Lung microvascular endothelial cell (primary cell): ENCODE measurements around the gene KCNQ1OT1. TPM values are rescaled to one million over a fixed set of nuclear protein-coding genes. Genes with fewer than 3 reads are reported as not detected.

Experiments
- DNase-seq, 2 donors: peaks; one replicate each; pipeline versions ENCODE4 v3.0.0 to v3.0.0-alpha.2; 2010; ENCODE audit warnings: low read depth in 2 of 2
- total RNA-seq: library from RNA; depleted of rRNA; stranded (reverse); fragments of >200 nt; gene quantifications from 2 replicates; pipeline ENCODE4 v1.2.1, GENCODE V29; 2014

The KCNQ1OT1 gene
- total RNA-seq, 1 donor from 2014 or later: 0.79 TPM

- no peak for DNase-seq
These were observed 86.8 kb downstream of the KCNQ1OT1 start for GRCh38 chr11:2612884-2613571.

DNA sequence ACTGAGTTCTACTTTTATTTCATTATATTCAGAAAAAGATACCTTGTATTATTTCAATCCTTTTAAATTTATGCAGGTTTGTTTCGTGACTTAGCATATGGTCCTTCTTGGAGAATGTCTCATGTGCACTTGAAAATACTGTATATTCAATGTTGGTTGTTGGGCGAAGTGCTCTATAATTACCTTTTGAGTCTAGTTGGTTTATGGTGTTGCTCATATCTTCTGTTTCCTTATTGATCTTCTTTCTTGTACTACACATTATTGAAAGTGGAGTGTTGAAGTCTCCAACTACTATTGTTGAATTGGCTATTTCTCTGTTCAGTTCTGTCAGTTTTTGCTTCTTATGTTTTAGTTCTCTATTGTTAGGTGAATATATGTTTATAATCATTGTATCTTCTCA, 90.4 kb downstream of the KCNQ1OT1 start:
- no peak for DNase-seq

GRCh38 chr11:2599561-2600189, 100.1 kb downstream of the KCNQ1OT1 start:
- peak in 1 of 2 donors; percentile 76 for DNase-seq

DNA sequence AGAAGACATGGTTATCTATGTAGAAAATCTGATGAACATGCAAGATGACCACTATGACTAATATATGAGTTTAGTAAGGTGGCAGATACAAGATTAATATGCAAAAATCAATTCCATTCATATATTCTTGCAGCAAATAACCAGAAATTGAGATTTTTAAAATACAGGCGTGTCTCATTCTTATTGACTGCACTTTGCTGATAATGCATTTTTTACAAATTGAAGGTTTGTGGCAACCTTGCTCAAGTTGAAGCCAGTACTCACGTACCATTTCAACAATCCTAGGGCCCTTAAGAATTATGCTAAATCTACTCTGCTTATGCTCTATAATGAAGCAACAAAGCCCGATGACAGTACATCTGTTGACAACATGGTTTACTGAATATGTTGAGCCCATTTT, 104.6 kb downstream of the KCNQ1OT1 start:
- DNase-seq: no peak

DNA sequence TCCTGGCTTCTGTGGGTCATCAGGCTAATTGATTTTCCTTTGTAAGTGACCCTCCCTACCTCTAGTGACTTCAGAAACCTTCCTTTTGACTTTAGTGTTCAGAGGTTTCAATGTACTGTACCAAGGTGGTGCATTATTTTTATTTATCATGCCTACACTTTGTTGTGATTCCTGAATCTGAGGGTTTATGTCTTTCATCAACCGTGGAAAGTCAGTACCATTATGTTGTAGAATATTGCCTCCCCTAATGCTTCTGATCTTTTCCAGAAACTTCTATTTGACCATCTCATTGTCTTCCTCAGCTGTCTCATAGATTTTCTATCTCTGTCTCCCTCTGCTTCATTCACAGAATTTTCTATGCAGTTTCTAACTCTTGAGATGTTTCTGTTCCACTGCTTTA, 105.5 kb downstream of the KCNQ1OT1 start:
- no peak for DNase-seq

DNA sequence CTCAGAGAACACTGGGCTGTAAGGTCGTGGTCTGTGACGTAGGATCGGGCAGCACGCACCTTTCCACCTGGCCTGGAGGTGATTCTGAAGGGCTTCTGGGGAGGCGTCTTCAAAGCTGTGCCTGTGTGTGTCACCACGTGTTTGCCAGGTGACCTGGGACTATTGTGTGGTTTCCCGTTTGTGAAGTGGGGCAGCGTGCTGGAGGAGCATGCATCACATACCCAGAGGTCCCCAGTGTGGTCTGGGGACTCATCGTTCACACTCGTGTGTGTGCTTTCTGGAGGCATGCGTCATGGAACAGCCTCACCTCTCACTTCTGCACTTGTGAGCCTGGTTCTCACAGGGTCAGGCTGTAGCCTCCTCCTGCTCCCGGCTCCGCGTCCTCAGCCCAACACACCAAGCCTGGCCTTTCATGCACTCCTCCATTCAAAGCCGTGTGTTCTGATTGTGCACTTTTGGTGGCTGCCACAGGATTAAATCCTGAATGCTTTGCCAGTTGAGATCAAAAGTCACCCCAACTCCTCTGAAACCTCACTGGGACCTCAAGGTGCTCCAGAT, 106.3 kb downstream of the KCNQ1OT1 start:
- peak in 1 of 2 donors; percentile 0 for DNase-seq

- DNase-seq: peak in 1 of 2 donors; percentile 0
These were observed 107.0 kb downstream of the KCNQ1OT1 start for GRCh38 chr11:2592559-2593392.

- DNase-seq: no peak
These were observed 108.0 kb downstream of the KCNQ1OT1 start for GRCh38 chr11:2591805-2592204.

DNA sequence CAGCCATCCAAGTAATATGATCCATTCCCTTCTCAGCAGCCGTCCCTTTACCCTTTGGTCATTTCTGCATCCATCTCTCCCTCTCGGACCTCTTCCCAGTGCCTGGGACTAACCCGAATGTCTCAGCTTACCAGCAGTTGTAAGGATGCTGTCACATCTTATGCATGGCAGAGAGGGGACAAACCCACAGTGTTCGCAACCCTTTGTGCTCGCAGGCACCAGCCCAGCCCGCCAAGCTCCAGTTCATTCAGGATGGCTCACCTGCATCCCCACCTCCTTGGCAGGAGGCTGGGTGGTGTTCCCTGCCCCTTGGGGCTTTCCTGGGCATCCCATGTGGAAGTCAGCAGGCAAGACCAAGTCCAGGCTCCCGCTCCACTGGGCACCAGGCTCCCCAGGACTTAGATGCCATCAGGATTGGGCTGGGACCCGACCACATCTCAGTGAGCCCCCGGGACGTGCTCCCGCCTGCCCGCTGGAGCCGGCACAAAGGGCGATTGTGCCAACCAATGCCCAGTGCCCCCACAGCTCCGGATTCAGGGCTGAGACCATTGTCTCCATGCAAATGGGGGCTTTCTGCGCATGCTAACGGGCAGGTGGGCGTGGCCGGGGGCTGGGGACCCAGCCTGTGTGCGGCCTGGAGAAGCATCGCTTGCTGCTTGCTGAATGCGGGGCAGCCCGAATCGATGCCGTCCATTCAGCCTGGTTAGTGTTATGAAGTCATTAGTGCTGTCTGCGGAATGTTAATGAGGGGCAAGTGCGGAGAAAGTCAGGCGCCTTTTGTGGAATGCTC, 108.6 kb downstream of the KCNQ1OT1 start:
- peak in 1 of 2 donors; percentile 0 for DNase-seq

- no peak for DNase-seq
These were observed 109.4 kb downstream of the KCNQ1OT1 start for GRCh38 chr11:2590131-2590964.

GRCh38 chr11:2589538-2589934, 110.3 kb downstream of the KCNQ1OT1 start:
- no peak for DNase-seq

DNA sequence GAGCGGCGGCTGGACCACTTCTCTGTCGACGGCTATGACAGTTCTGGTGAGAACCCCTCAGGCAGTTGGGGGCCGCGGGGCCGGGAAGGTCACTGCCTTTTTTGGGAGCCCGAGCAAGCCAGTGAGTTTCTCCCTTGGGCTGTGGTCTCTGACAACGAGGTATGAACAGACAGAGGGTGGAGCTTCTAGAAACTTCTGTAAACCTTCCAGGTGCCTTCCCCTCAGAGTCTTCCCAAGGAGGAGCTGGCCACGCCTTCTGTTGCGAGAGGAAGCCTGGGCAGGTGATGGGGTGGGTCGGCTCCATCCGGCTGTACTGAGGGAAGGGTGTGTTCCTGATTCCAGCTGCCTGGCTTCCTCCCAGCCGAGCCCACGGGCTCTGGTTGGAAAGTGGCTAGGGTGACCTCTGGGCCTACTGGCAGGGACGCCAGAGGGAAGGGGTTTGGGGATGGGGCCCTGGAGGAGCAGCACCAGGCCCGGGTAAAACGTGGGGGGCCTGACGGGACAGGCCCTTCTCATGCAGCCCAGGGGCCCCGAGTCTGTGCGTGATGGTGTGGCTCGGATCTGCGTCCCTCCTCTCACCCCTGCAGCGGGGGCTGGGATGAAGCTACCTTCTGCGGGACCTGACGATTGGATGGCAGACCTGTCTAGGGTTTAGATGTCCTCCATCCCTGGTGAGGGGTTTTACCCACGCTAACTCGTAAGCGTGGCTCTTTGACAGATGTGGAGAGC, 110.8 kb downstream of the KCNQ1OT1 start:
- DNase-seq: no peak

GRCh38 chr11:2587976-2588748, 111.6 kb downstream of the KCNQ1OT1 start:
- no peak for DNase-seq

- DNase-seq: no peak
These were observed 112.5 kb downstream of the KCNQ1OT1 start for GRCh38 chr11:2587132-2587930.

GRCh38 chr11:2586793-2587131, 113.0 kb downstream of the KCNQ1OT1 start:
- no peak for DNase-seq

DNA sequence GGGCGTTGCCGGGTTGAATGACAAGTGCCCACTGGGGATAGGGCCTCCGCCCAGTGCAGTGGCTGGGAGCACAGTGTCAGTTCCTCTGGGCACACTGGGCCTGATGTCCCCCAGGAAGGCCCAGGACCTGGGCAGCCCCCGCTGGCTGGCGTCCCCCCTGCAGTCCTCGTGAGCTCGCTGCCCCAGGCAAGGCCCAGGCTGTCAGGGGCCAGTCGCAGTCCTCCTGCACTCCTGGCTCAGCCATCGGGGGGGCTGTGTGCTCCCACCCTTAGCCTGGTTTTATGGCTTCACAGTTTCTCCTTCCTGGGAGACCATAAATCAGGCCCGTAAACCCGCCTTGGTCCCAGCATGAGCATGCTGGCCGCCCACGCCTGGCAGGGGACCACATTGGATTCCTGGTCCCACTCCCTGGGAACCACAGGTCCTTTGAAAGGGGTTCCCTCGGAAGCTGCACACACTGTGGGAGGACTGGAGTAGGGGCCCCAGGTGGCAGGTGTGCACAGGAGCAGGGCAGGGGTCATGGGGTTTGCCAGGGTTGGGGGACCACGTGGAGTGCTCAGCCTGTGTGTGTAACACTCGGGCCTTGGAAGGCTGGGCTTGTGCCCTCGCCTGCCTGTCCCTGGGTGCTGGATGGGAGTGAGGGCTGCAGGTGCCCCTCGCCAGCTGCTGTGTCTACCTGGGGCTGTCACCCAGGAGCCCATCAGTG, 113.6 kb downstream of the KCNQ1OT1 start:
- DNase-seq: no peak

- DNase-seq: no peak
These were observed 114.2 kb downstream of the KCNQ1OT1 start for GRCh38 chr11:2585566-2586086.
